Measurements from ENCODE around the gene PRDM16.

DNA sequence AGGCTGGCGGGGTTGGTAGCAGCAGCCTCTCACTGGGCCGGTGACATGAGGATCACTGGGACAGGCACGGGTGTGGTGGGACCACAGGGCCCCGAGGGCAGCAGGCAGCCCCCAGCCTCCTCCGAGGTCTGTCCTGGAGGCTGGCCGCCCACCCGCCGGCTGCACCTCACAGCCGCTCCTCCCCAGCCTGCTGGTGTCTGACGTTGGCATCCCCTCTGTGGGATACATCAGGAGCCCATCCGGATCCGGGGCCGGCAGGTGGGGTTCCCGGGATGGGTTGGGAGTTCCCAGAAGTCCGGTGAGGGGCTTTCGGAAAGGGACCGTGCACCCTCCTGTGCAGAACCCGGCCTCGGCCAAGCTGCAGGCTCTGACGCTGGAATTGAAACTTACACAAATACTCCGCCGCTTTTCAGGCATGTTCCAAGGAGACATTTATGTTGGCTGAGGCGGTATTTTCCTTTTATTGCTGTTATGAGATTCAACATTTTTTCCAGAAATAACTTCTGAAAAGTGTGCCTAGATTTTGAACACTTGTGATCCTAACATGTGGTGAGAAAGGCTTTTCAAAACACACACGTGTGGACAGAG lies 243.4 kb downstream of the PRDM16 start:
- TF ChIP-seq, protein P1, sequence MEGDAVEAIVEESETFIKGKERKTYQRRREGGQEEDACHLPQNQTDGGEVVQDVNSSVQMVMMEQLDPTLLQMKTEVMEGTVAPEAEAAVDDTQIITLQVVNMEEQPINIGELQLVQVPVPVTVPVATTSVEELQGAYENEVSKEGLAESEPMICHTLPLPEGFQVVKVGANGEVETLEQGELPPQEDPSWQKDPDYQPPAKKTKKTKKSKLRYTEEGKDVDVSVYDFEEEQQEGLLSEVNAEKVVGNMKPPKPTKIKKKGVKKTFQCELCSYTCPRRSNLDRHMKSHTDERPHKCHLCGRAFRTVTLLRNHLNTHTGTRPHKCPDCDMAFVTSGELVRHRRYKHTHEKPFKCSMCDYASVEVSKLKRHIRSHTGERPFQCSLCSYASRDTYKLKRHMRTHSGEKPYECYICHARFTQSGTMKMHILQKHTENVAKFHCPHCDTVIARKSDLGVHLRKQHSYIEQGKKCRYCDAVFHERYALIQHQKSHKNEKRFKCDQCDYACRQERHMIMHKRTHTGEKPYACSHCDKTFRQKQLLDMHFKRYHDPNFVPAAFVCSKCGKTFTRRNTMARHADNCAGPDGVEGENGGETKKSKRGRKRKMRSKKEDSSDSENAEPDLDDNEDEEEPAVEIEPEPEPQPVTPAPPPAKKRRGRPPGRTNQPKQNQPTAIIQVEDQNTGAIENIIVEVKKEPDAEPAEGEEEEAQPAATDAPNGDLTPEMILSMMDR (IDR thresholded peaks at IDR 0.05; ENCODE audit: low read depth, low read length), result no peak
- TF ChIP-seq POLR2A (IDR thresholded peaks at IDR 0.05; ENCODE audit: extremely low read depth, insufficient read length), result no peak
